ENCODE measurements around the gene DDX39B.
"Not testable (repeated sequence)": the region's sequence is repeated elsewhere in the genome, so short reads cannot be mapped to it uniquely, and the experiment has no call there.

The DDX39B gene

GRCh38 chr6:31557443-31558317 lies 15.9 kb upstream of the DDX39B start:
- H3K27ac ChIP-seq: peak overlapping the region in 1 of 2 donors; percentile 70
- TF ChIP-seq, protein P1, sequence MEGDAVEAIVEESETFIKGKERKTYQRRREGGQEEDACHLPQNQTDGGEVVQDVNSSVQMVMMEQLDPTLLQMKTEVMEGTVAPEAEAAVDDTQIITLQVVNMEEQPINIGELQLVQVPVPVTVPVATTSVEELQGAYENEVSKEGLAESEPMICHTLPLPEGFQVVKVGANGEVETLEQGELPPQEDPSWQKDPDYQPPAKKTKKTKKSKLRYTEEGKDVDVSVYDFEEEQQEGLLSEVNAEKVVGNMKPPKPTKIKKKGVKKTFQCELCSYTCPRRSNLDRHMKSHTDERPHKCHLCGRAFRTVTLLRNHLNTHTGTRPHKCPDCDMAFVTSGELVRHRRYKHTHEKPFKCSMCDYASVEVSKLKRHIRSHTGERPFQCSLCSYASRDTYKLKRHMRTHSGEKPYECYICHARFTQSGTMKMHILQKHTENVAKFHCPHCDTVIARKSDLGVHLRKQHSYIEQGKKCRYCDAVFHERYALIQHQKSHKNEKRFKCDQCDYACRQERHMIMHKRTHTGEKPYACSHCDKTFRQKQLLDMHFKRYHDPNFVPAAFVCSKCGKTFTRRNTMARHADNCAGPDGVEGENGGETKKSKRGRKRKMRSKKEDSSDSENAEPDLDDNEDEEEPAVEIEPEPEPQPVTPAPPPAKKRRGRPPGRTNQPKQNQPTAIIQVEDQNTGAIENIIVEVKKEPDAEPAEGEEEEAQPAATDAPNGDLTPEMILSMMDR (IDR thresholded peaks at IDR 0.05): no peak
- H3K4me3 ChIP-seq: no peak overlapping the region
- DNase-seq (ENCODE audit: low spot score): no peak

- no peak for DNase-seq (ENCODE audit: low spot score)
- TF ChIP-seq, protein P1 (IDR thresholded peaks at IDR 0.05): no peak
- no peak overlapping the region for H3K27ac ChIP-seq
- no peak overlapping the region for H3K4me3 ChIP-seq
Observed at GRCh38 chr6:31556307-31556706, 14.5 kb upstream of the DDX39B start.

GRCh38 chr6:31551371-31551770 lies 9.6 kb upstream of the DDX39B start:
- not testable (repeated sequence) for H3K27ac ChIP-seq; DNase-seq (ENCODE audit: low spot score); H3K4me3 ChIP-seq

GRCh38 chr6:31548544-31548873 lies 6.7 kb upstream of the DDX39B start:
- TF ChIP-seq, protein P1 (IDR thresholded peaks at IDR 0.05): no peak
- H3K4me3 ChIP-seq: peak overlapping the region; percentile 65
- DNase-seq (ENCODE audit: low spot score): no peak
- H3K27ac ChIP-seq: peak overlapping the region; percentile 77 to 83

GRCh38 chr6:31547727-31548543 lies 6.1 kb upstream of the DDX39B start:
- Histone ChIP-seq H3K4me3 (peak overlapping the region; percentile 65), H3K27ac (peak overlapping the region; percentile 77 to 83)
- TF ChIP-seq, protein P1 (IDR thresholded peaks at IDR 0.05): no peak
- no peak for DNase-seq (ENCODE audit: low spot score)

- peak; percentile 98 for DNase-seq (ENCODE audit: low spot score)
- Histone ChIP-seq H3K27ac (peak within 1 kb of the TSS; percentile 77 to 83), H3K4me3 (peak within 1 kb of the TSS; percentile 65)
- TF ChIP-seq, protein P1 (IDR thresholded peaks at IDR 0.05): no peak
Observed at GRCh38 chr6:31546958-31547726, 5.3 kb upstream of the DDX39B start, which contains the start of gene NFKBIL1. Gene NFKBIL1 (plus strand): TSS chr6:31547608. CDS start chr6:31547695, 87 bp downstream.
